GM12878 (cell line): ENCODE measurements around the gene EEF2.

Experiments
- CEBPB ChIP-seq, 2 experiments: fragments of 150-350 bp in 1 of 2; IDR thresholded peaks; 2 replicates each; pipeline ENCODE4 v1.6.1; 2012 to 2014; ENCODE audit warnings: low read depth in 2 of 2, low read length in 2 of 2, borderline replicate concordance in 1 of 2, inconsistent platforms in 1 of 2
- CTCF ChIP-seq, 3 experiments: IDR thresholded peaks in 2 of 3; conservative IDR thresholded peaks in 1 of 3; 2 replicates each; pipeline ENCODE4 v1.5.1; 2011; ENCODE audit warnings: low read depth in 3 of 3, low read length in 3 of 3, mild to moderate bottlenecking in 3 of 3, control low read depth in 2 of 3, moderate library complexity in 2 of 3, inconsistent platforms in 1 of 3, mixed read lengths in 1 of 3; ENCODE audit not compliant: control insufficient read depth in 2 of 3, insufficient read depth in 1 of 3; ENCODE audit errors: extremely low read depth in 1 of 3
- ETV6 ChIP-seq, 2 experiments: fragments of 450-650 bp in 1 of 2; IDR thresholded peaks in 1 of 2; conservative IDR thresholded peaks in 1 of 2; 2 replicates each; pipeline ENCODE4 v1.6.1; 2014; ENCODE audit warnings: antibody characterized with exemption in 1 of 2, borderline replicate concordance in 1 of 2, low read depth in 1 of 2, mild to moderate bottlenecking in 1 of 2, moderate library complexity in 1 of 2
- EZH2 ChIP-seq: IDR thresholded peaks from 2 replicates; pipeline ENCODE4 v1.6.1; 2012; ENCODE audit warnings: low read depth, mild to moderate bottlenecking, control low read depth, inconsistent platforms, low read length, borderline replicate concordance; ENCODE audit not compliant: control insufficient read depth
- JUND ChIP-seq: IDR thresholded peaks from 2 replicates; pipeline ENCODE4 v1.6.1; 2012; ENCODE audit warnings: low read depth, mild to moderate bottlenecking, low read length, improper control_type of control experiment, moderate library complexity
- MYC ChIP-seq: IDR thresholded peaks from 2 replicates; pipeline ENCODE4 v1.6.1; 2011; ENCODE audit warnings: mild to moderate bottlenecking, low read length, moderate library complexity, inconsistent platforms; ENCODE audit not compliant: insufficient read depth, insufficient replicate concordance, insufficient read length, severe bottlenecking
- POLR2A ChIP-seq: IDR thresholded peaks from 2 replicates; pipeline ENCODE4 v1.6.1; 2011; ENCODE audit warnings: low read depth, mild to moderate bottlenecking, low read length
- POLR2AphosphoS5 ChIP-seq: IDR thresholded peaks from 2 replicates; pipeline ENCODE4 v1.6.1; 2011; ENCODE audit warnings: mild to moderate bottlenecking, low read length, inconsistent platforms
- REST ChIP-seq: IDR thresholded peaks from 2 replicates; pipeline ENCODE4 v1.6.1; 2012; ENCODE audit warnings: mild to moderate bottlenecking, low read depth, low read length
- TAF1 ChIP-seq: IDR thresholded peaks from 2 replicates; pipeline ENCODE4 v1.6.1; 2011; ENCODE audit warnings: mild to moderate bottlenecking, low read depth, low read length, borderline replicate concordance

GRCh38 chr19:3949294-3949693 is 36.0 kb downstream of the EEF2 start:
- TF ChIP-seq POLR2A (no peak), TAF1 (no peak), JUND (no peak), POLR2AphosphoS5 (no peak), CEBPB (IDR thresholded peaks at IDR 0.05; ENCODE audit: borderline replicate concordance in 1 of 2, low read depth in 2 of 2, low read length in 2 of 2) (no peak), CTCF (IDR thresholded peaks at IDR 0.05 in 2 of 3, conservative IDR thresholded peaks at IDR 0.05 in 1 of 3; ENCODE audit: control insufficient read depth in 2 of 3, extremely low read depth in 1 of 3, insufficient read depth in 1 of 3, low read depth in 3 of 3, low read length in 3 of 3) (no peak), EZH2 (no peak), ETV6 (conservative IDR thresholded peaks at IDR 0.05 in 1 of 2, IDR thresholded peaks at IDR 0.05 in 1 of 2; ENCODE audit: borderline replicate concordance in 1 of 2, low read depth in 1 of 2) (no peak), MYC (no peak), REST (no peak)
